HG03354 (cell line): Measurements from ENCODE around the gene CD52.

ENCODE experiments used
- ATAC-seq: cut with Tn5 transposase; IDR thresholded peaks from one replicate; pipeline ENCODE4 v1.9.1; 2021; ENCODE audit warnings: mild to moderate bottlenecking; ENCODE audit not compliant: unreplicated experiment, poor library complexity, severe bottlenecking

The CD52 gene

DNA sequence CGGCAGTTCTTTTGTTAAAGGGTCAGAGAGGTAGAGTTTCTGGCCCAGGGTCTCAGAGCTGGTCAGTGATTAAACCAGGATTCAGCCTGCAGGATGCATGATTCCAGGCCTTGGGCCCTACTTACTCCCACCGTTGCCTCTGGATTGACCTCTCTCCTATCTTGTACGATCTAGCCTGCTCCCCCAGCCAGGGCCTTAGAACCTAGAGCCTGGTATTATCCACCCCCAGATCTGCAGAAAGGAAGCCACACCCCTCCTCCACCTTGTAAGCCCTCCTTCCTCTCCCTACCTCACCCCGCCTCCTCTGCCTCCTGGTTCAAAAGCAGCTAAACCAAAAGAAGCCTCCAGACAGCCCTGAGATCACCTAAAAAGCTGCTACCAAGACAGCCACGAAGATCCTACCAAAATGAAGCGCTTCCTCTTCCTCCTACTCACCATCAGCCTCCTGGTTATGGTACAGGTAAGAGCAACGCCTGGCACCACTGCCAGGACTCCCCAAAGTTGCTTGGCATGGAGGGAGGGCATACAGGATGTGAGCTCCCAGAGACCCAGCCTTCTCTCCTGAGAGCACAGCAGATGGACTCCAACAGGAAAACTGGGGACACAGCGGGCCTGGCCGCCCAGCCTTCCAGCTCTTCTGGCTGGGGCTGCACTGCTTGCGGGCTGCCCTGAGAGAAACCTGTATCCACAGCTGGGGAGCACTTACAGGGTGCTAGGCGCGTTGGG lies at the start of gene CD52:
Gene CD52 (plus strand): TSS at position 347 of the 726 bp plus-strand sequence. CDS start 60 bp downstream, at position 407.
- peak; percentile 49 for ATAC-seq

DNA sequence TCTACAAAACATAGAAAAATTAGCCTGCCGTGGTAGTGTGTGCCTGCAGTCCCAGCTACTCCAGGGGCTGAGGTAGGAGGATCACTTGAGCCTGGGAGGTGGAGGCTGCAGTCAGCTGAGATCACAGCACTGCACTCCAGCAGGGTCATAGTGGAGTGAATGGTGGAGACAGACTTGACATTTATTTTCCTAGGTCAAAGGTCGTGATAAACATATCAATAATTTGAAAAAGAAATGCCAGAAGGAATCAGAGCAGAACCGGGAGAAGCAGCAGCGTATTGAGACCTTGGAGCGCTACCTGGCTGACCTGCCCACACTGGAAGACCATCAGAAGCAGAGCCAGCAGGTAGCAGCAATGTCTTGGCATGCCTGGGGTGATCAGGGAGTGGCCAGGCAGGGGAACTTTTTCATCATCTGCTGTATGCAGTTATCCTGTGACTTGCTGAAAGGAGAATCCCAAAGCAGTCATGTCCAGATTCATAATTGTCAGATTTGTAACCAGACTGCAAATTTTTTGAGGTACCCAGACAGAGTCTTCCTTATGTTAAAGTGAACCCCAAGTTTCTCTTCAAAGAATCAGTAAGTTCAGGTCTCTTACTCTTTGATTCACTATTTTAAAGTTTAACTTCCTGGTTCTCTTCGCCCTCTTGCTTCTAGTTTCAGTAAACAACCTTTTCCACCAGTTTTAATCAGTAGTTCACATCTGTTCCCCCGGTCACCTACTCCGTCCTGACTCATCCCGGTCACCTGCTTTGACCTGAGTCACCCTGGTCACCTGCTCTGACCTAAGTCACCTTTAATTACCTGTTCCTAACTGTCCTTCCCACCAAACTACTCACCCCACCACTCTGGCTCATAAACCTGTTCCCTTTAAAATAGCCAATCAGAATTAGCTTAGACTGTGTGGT lies 49.2 kb upstream of the CD52 start:
- no peak for ATAC-seq

GRCh38 chr1:26269198-26269550 lies 48.6 kb upstream of the CD52 start:
- ATAC-seq: no peak

DNA sequence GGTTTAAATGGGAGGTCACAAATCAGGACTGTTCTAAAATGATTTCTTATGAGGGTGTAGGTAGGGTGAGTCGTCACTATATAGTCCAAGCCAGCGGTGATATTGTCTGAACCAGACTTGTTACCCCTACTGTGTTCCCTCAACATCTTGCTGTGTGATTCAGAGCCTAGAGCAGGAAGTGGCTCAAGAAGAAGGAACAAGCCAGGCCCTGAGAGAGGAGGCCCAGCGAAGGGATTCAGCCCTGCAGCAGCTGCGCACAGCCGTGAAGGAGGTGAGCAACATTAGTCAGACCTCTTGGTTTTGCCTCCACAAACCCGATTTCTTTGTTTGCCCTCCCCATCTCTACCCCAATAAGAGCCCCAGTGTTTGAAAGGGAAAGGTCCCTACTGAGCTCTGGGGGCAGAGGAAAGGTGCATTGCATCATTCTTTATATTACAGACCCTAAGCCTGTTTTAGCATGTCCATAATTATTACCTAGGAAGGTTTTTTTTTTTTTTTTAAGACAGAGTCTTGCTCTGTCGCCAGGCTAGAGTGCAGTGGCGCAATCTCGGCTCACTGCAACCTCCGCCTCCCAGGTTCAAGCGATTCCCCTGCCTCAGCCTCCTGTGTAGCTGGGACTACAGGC lies 42.8 kb upstream of the CD52 start:
- ATAC-seq: no peak

GRCh38 chr1:26275580-26276431 lies 42.0 kb upstream of the CD52 start:
- ATAC-seq: peak; percentile 42

DNA sequence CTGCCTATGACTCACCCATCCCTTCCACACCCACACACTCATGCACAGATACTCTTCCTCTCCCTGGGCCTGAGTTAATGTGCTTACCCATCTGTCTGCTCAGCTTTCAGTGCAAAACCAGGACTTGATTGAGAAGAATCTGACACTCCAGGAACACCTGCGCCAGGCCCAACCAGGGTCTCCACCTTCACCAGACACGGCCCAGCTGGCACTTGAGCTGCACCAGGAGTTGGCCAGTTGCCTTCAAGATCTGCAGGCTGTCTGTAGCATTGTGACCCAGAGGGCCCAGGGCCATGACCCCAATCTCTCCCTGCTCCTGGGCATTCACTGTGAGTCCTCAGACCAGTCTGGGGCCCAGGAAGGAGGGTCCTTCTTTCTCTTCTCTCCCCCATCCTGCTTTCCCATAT lies 41.3 kb upstream of the CD52 start:
- no peak for ATAC-seq

- no peak for ATAC-seq
Observed at GRCh38 chr1:26277261-26277661, 40.5 kb upstream of the CD52 start.

GRCh38 chr1:26277719-26278118 lies 40.0 kb upstream of the CD52 start:
- ATAC-seq: no peak

GRCh38 chr1:26278303-26278702 lies 39.5 kb upstream of the CD52 start:
- no peak for ATAC-seq

GRCh38 chr1:26278724-26279455 lies 38.9 kb upstream of the CD52 start:
- no peak for ATAC-seq

GRCh38 chr1:26279456-26280332 lies 38.1 kb upstream of the CD52 start, which contains the start of gene SH3BGRL3:
Gene SH3BGRL3, plus strand, starts transcription at chr1:26280086. Its CDS starts 70 bp downstream, at chr1:26280156.
- peak; percentile 67 for ATAC-seq

DNA sequence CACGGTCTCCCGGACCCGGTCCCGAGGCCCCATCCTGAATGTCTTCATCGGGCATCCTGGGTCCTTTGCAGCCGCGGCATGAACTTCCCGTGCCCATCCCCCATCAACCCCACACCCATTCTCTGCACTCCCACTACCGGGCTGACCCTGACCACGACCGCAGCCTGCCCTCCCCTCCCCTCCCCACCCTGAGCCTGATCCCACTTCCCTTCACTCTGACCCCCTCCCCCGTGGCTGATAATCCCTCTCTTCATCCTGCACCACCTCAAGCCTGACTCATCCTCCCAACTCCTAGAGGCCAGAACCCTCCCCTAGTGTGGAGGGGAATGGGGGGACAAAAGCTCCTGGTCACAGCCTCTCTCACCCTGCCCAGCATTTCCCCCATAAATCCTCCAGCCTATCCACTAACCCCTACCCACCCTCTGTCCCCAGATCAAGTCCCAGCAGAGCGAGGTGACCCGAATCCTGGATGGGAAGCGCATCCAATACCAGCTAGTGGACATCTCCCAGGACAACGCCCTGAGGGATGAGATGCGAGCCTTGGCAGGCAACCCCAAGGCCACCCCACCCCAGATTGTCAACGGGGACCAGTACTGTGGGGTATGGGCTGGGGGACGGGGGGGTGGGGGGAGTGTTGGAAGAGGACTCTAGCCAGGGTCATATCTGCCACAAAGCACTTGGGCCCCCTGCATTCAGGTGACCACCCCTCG lies 37.3 kb upstream of the CD52 start:
- ATAC-seq: no peak

- ATAC-seq: no peak
Observed at GRCh38 chr1:26281091-26281958, 36.4 kb upstream of the CD52 start.

DNA sequence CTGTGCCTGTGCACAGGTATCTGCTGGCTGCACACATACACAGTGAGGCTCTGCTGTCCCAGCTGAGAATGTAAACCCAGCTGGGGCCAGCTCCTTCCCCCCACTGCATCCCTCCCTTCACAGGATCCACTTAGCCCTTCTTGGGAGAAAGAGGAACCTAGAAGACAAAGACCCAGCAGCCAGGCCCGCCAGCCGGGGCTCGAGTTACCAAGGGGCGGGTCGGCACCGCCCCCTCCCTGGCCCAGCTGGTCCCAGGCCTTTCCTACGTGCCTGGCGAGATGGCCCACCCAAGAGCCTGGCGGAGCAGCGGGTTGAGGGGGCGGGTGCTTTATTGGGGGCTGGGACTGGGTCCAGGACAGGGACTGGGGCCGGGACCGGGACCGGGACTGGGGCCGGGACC lies 35.8 kb upstream of the CD52 start:
- no peak for ATAC-seq

DNA sequence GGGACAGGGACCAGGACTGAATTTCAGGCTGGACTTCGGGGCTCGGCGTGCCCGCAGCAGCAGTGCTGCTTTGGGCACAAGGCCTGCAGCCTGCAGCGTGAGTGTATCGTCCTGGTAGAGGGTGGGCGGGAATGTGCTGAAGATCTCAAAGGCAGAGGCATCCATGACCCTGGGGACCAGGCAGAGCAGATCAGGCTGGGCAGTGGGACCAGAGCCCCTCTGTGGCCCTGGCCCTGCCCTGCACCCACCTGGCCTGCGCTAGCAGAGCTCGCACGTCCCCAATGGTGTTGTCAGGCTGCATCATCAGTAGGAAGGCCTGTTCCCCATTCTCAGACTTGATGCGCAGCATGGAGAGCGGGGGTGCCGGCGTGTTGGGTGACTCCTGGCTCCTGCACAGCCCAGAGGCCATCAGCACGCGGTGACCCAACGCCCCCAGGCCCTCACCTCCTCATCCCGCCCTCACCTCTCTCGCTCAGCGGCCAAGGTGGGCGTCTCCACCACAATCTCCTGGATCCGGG lies 35.3 kb upstream of the CD52 start:
- ATAC-seq: no peak

GRCh38 chr1:26283279-26283853 lies 34.4 kb upstream of the CD52 start:
- no peak for ATAC-seq
